Karpas-422 (cell line): ENCODE results near the gene IPO9. TPM values are rescaled to one million over a fixed set of nuclear protein-coding genes. Genes with fewer than 3 reads are reported as not detected.

Experiments used
- DNase-seq: peaks from one replicate; pipeline ENCODE4 v3.0.0-alpha.2; 2015
- H2AFZ ChIP-seq: fragments of 200-600 bp; sonication (generic); 2 replicates; pipeline ENCODE4 v1.6.1; 2014; ENCODE audit warnings: antibody characterized with exemption, low read length, mixed read lengths
- H3K27ac ChIP-seq: fragments of 200-600 bp; sonication (generic); 2 replicates; pipeline ENCODE4 v1.5.1; 2014; ENCODE audit warnings: mild to moderate bottlenecking, low read length, moderate library complexity
- H3K27me3 ChIP-seq: fragments of 200-600 bp; sonication (generic); 2 replicates; pipeline ENCODE4 v1.6.1; 2014; ENCODE audit warnings: low read length, mixed read lengths
- H3K36me3 ChIP-seq: fragments of 200-600 bp; sonication (generic); 2 replicates; pipeline ENCODE4 v1.6.1; 2014; ENCODE audit warnings: low read length, mixed read lengths; ENCODE audit not compliant: insufficient read depth
- H3K4me1 ChIP-seq: fragments of 200-600 bp; sonication (generic); 2 replicates; pipeline ENCODE4 v1.6.1; 2014; ENCODE audit warnings: mild to moderate bottlenecking, low read length, mixed read lengths
- H3K4me2 ChIP-seq: fragments of 200-600 bp; sonication (generic); 2 replicates; pipeline ENCODE4 v1.6.1; 2014; ENCODE audit warnings: low read length, low read depth, mild to moderate bottlenecking; ENCODE audit not compliant: poor library complexity, severe bottlenecking
- H3K4me3 ChIP-seq: fragments of 200-600 bp; sonication (generic); 2 replicates; pipeline ENCODE4 v1.5.1; 2014; ENCODE audit warnings: mild to moderate bottlenecking, antibody characterized with exemption, low read length, mixed read lengths
- H3K79me2 ChIP-seq: fragments of 200-600 bp; sonication (generic); 2 replicates; pipeline ENCODE4 v1.6.1; 2014; ENCODE audit warnings: mild to moderate bottlenecking, low read length, mixed read lengths
- H3K9ac ChIP-seq: fragments of 200-600 bp; sonication (generic); 2 replicates; pipeline ENCODE4 v1.6.0; 2014; ENCODE audit warnings: low read length
- H3K9me2 ChIP-seq: fragments of 200-600 bp; sonication (generic), shearing (Covaris generic); replicated peaks from 2 replicates; pipeline ENCODE4 v1.6.0; 2014; ENCODE audit warnings: mild to moderate bottlenecking, low read length, moderate library complexity; ENCODE audit not compliant: insufficient read depth
- H3K9me3 ChIP-seq: fragments of 300-700, 200-600 bp; sonication (generic); 2 replicates; pipeline ENCODE4 v1.6.1; 2014; ENCODE audit warnings: low read length, mixed read lengths
- H4K20me1 ChIP-seq: fragments of 200-600 bp; sonication (generic); 2 replicates; pipeline ENCODE4 v1.6.1; 2014; ENCODE audit warnings: mild to moderate bottlenecking, antibody characterized with exemption, low read length, low read depth; ENCODE audit not compliant: insufficient read depth
- total RNA-seq: library from RNA; depleted of rRNA; stranded (reverse); fragments of >200 nt; shearing (Covaris generic); gene quantifications from 2 replicates; pipeline ENCODE4 v1.2.3, GENCODE V29; 2014; ENCODE audit warnings: low replicate concordance

The IPO9 gene
- total RNA-seq, 1 experiment from 2014 or later, result 22.7 TPM

DNA sequence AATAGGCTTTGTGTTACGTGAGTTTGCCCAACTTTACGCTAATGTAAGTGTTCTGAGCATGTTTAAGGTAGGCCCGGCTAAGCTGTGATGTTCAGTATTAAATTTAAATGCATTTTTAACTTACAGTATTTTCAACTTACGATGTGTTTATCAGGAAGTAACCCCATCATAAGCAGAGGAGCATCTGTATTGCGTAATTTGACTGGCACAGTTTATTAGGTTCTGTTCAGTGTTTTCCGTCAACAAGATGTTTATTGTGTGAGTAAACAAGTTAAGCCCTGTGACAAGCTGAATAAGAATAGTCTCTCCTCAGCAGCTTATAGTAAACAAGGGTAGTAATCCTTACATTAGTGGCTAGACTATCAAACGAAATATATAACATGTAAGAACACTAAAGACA, 32.5 kb downstream of the IPO9 start:
- Histone ChIP-seq H3K4me1 (no peaks in the 10 kb centered on the region), H2AFZ (no peak overlapping the region), H4K20me1 (peaks cover 4% of the 10 kb centered on the region; the same call in 1 of the 2 replicates), H3K27ac (no peak overlapping the region), H3K79me2 (peaks cover 7% of the 10 kb centered on the region; the same call in 1 of the 2 replicates), H3K4me2 (no peak overlapping the region), H3K36me3 (peaks cover 50% of the 10 kb centered on the region), H3K9me2 (no peaks in the 10 kb centered on the region), H3K9ac (no peak overlapping the region), H3K4me3 (no peak overlapping the region), H3K9me3 (no peaks in the 10 kb centered on the region), H3K27me3 (no peaks in the 10 kb centered on the region)
- DNase-seq, result no peak

DNA sequence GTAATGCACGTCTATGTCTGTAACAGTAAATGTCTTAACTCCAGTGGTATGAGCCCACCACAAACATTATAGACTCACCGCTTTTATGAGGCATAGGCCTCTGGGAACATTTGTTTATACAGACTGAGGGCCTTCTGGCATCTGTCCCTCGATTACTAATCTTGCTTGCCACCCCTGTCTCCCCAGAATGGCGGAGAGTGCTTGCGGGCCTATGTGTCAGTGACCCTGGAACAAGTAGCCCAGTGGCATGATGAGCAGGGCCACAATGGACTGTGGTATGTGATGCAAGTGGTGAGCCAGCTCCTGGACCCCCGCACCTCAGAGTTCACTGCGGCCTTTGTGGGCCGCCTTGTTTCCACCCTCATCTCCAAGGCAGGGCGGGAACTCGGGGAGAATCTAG, 41.4 kb downstream of the IPO9 start:
- H3K27ac ChIP-seq, result no peak overlapping the region
- DNase-seq, result no peak
- no peaks in the 10 kb centered on the region for H3K4me1 ChIP-seq
- no peaks in the 10 kb centered on the region for H3K27me3 ChIP-seq
- H3K9me3 ChIP-seq, result no peaks in the 10 kb centered on the region
- no peak overlapping the region for H2AFZ ChIP-seq
- no peaks in the 10 kb centered on the region for H3K79me2 ChIP-seq
- no peaks in the 10 kb centered on the region for H3K9me2 ChIP-seq
- no peak overlapping the region for H3K4me3 ChIP-seq
- H4K20me1 ChIP-seq, result 0 out of 2 replicates have a peak, but pooled peaks cover 3% of the 10 kb centered on the region
- no peak overlapping the region for H3K9ac ChIP-seq
- peaks cover 76% of the 10 kb centered on the region for H3K36me3 ChIP-seq
- no peak overlapping the region for H3K4me2 ChIP-seq

DNA sequence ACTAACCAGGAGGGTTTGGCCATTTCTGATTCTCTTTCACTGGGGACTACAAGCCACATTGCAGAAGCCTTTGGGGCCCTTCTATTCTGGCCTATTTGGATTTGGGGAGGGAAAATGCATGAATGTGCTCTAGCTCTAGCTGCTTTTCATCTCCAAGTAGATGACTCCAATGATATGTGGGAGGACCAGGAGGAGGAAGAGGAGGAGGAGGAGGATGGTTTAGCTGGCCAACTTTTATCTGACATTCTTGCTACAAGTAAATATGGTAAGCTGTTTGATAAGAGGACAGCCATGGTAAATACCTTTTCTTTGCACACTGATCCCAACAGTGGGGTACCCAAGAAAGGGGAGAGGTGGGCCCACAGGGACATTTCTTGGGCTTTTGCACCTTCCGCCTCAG, 45.7 kb downstream of the IPO9 start:
- H3K36me3 ChIP-seq, result peaks cover 69% of the 10 kb centered on the region

DNA sequence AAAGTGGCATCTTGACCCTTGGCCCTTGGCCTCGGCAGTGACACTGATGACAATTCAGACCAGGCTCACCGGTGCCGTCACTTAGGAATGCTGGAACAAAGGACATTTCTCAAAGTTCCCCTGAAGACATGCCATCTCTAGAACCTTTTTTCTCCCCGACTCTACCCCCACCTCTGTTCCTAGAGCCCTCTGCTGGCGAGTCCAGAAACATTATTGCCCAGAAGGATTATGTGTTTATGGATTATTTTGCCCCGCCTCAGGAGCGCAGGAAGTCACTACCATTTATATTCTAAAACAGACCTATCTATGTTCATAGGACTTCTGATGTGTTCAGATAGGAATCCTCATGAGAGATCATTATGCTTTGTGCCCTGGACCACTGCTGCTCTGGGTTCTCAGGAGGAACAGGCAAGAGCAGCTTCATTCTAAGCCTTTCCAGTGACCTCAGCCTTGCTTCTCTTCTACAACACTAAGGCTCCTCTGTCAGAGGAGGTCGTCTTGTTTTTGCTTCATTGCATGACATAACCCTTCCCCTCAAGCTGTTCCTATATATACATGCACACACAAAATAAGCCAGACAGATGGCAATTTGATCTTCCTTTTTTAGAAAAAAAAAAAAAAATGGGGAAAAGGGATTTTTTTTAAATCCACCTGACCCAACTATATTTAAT, 47.3 kb downstream of the IPO9 start:
- Histone ChIP-seq H3K27me3 (no peaks in the 10 kb centered on the region), H3K4me3 (no peak overlapping the region), H3K79me2 (no peaks in the 10 kb centered on the region), H3K4me2 (no peak overlapping the region), H4K20me1 (0 out of 2 replicates have a peak, but pooled peaks cover 7% of the 10 kb centered on the region), H3K36me3 (peaks cover 59% of the 10 kb centered on the region), H3K27ac (no peak overlapping the region), H3K9me2 (no peaks in the 10 kb centered on the region), H2AFZ (no peak overlapping the region), H3K4me1 (no peaks in the 10 kb centered on the region), H3K9ac (no peak overlapping the region), H3K9me3 (no peaks in the 10 kb centered on the region)
- no peak for DNase-seq

More for the DNA sequence above, 45.7 kb downstream of the IPO9 start:
- no peak overlapping the region for H3K27ac ChIP-seq
- H3K4me1 ChIP-seq, result no peaks in the 10 kb centered on the region
- H3K9me2 ChIP-seq, result no peaks in the 10 kb centered on the region
- no peak for DNase-seq
- H3K4me3 ChIP-seq, result no peak overlapping the region
- H3K79me2 ChIP-seq, result no peaks in the 10 kb centered on the region
- H4K20me1 ChIP-seq, result 0 out of 2 replicates have a peak, but pooled peaks cover 7% of the 10 kb centered on the region
- H3K9me3 ChIP-seq, result no peaks in the 10 kb centered on the region
- no peaks in the 10 kb centered on the region for H3K27me3 ChIP-seq
- H3K4me2 ChIP-seq, result no peak overlapping the region
- no peak overlapping the region for H2AFZ ChIP-seq
- no peak overlapping the region for H3K9ac ChIP-seq

DNA sequence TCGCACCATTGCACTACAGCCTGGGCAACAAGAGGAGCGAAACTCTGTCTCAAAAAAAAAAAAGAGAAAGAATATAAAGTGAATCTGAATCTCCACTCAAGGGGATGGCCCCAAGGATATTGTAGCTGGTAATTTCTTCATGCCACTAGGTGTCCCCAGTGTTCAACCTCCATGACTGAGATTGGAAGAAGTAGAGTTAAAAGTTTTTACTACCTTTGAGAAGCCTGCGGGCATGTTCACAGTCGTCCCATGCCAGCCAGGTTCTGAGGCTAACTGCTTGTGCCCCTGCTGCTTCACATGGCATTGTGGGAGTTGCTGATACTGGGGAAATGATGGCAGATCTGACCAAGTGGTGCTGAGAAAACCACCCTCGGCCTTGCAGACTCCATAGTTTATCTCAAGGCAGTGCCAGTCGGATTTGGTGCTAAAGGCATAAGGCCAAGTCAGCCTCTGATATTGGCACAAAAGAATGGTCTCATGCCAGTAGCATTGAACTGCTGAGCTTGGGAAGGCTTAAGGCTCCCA, 49.0 kb downstream of the IPO9 start:
- Histone ChIP-seq H3K27ac (no peak overlapping the region), H3K79me2 (no peaks in the 10 kb centered on the region), H2AFZ (no peak overlapping the region), H3K4me2 (no peak overlapping the region), H3K36me3 (peaks cover 44% of the 10 kb centered on the region), H3K4me3 (no peak overlapping the region), H3K4me1 (no peaks in the 10 kb centered on the region), H4K20me1 (0 out of 2 replicates have a peak, but pooled peaks cover 7% of the 10 kb centered on the region), H3K9ac (no peak overlapping the region), H3K27me3 (no peaks in the 10 kb centered on the region), H3K9me2 (no peaks in the 10 kb centered on the region), H3K9me3 (no peaks in the 10 kb centered on the region)
- DNase-seq, result peak; percentile 68

DNA sequence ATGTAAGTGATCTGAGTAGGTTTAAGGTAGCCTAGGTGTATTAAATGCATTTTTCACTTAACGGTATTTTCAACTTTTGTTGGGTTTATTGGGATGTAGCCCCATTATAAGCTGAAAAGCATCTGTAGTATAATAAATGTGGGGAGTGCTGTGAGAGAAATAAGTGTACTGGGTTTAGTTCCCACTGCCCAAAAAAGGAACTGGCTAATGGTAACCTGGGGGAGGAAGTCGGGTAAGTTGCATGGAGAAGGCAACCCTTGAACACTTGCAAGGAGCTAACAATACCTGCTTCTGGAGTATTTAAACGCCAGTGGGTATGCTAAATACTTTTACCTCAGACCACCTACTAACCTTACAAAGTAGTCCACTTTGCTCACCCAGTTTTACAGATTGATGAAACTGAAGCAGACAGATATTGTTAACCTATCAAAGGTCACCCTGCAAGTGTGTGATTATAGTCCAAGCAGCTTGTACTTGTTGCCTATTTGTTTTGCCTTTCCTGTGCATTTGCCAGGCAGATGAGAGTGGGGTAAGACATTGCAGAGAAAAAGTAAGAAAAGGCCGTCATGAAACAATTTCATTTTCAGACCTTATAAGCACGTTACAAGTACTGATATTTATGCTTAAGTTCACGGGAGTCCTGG, 52.1 kb downstream of the IPO9 start:
- H3K4me1 ChIP-seq, result 0 out of 2 replicates have a peak, but pooled peaks cover 7% of the 10 kb centered on the region
- H3K36me3 ChIP-seq, result peaks cover 26% of the 10 kb centered on the region
- no peaks in the 10 kb centered on the region for H3K9me3 ChIP-seq
- 0 out of 2 replicates have a peak, but pooled peaks cover 7% of the 10 kb centered on the region for H4K20me1 ChIP-seq
- H3K27ac ChIP-seq, result no peak overlapping the region
- H3K4me2 ChIP-seq, result no peak overlapping the region
- no peak overlapping the region for H2AFZ ChIP-seq
- DNase-seq, result no peak
- H3K9ac ChIP-seq, result no peak overlapping the region
- no peaks in the 10 kb centered on the region for H3K79me2 ChIP-seq
- no peaks in the 10 kb centered on the region for H3K9me2 ChIP-seq
- no peak overlapping the region for H3K4me3 ChIP-seq
- H3K27me3 ChIP-seq, result no peaks in the 10 kb centered on the region

DNA sequence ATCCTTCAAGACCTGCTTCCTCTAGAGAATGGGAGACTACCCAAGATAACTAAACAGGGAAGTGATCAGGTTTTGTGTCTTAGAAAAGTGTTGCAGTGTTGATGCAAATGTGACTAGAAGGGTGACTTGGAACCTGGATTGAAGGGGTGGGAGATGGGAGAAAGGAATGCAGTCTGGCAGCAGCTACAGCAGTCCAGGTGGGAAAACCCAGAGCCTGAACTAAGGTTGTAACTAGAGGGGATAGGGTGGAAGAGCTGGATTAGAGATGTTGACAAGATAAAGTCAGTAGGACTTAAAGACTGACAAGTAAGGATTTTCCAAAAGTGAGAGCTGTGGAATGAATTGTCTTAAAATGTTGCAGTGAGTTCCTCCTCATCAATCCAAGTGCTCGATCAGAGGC, 52.7 kb downstream of the IPO9 start:
- Histone ChIP-seq H3K4me1 (0 out of 2 replicates have a peak, but pooled peaks cover 7% of the 10 kb centered on the region), H3K9me3 (no peaks in the 10 kb centered on the region), H3K4me2 (no peak overlapping the region), H2AFZ (no peak overlapping the region), H3K9ac (no peak overlapping the region), H3K79me2 (no peaks in the 10 kb centered on the region), H4K20me1 (0 out of 2 replicates have a peak, but pooled peaks cover 3% of the 10 kb centered on the region), H3K4me3 (no peak overlapping the region), H3K36me3 (peaks cover 21% of the 10 kb centered on the region), H3K27ac (no peak overlapping the region), H3K27me3 (no peaks in the 10 kb centered on the region), H3K9me2 (no peaks in the 10 kb centered on the region)
- no peak for DNase-seq

DNA sequence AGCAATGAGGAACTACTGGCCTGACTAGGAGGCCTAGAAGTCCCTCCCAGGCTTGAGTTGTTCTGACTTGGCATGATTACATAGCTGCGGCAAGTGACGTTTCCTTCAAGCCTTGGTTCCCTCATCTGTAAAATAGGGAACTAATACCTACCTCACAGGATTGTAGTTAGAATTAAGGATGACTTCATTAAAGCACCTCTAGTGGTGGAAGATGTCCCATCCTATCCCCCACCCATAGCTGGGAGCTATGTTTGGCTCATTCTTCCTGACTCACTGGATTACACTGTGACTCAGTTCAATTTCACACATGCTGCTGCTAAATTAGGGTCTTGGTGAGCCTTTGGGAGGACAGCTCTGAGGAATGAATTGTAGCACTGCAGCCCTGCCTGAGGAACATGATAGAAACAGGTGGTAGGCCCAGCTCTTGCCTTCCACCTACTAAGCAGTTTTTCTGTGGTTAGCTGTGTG, 53.7 kb downstream of the IPO9 start:
- Histone ChIP-seq H3K9me3 (no peaks in the 10 kb centered on the region), H2AFZ (no peak overlapping the region), H3K4me1 (0 out of 2 replicates have a peak, but pooled peaks cover 7% of the 10 kb centered on the region), H3K36me3 (peaks cover 15% of the 10 kb centered on the region), H3K27ac (no peak overlapping the region), H3K9me2 (no peaks in the 10 kb centered on the region), H3K4me3 (no peak overlapping the region), H3K79me2 (no peaks in the 10 kb centered on the region), H4K20me1 (0 out of 2 replicates have a peak, but pooled peaks cover 3% of the 10 kb centered on the region), H3K27me3 (no peaks in the 10 kb centered on the region), H3K9ac (no peak overlapping the region), H3K4me2 (no peak overlapping the region)
- DNase-seq, result peak; percentile 74
